ENCODE measurements around the gene SLC17A6.

SLC17A6 gene

GRCh38 chr11:22337596-22338485 lies at the start of gene SLC17A6:
TSS of gene SLC17A6 (plus strand) at chr11:22338381. CDS start at chr11:22338534, 153 bp downstream.
- no peak for DNase-seq (ENCODE audit: low read depth in 2 of 2)

- DNase-seq (ENCODE audit: low read depth in 2 of 2) = no peak
These were observed 35.8 kb upstream of the SLC17A6 start for GRCh38 chr11:22302368-22302767.

- no peak for DNase-seq (ENCODE audit: low read depth in 2 of 2)
These were observed 33.7 kb upstream of the SLC17A6 start for GRCh38 chr11:22304337-22304961.

GRCh38 chr11:22317656-22318055 lies 20.5 kb upstream of the SLC17A6 start:
- DNase-seq (ENCODE audit: low read depth in 2 of 2) = no peak

- DNase-seq (ENCODE audit: low read depth in 2 of 2) = no peak
These were observed 6.4 kb upstream of the SLC17A6 start for GRCh38 chr11:22331771-22332170.

GRCh38 chr11:22336587-22336986 lies 1.6 kb upstream of the SLC17A6 start:
- DNase-seq (ENCODE audit: low read depth in 2 of 2) = no peak

GRCh38 chr11:22339611-22340010 lies 1.4 kb downstream of the SLC17A6 start:
- DNase-seq (ENCODE audit: low read depth in 2 of 2) = no peak

- DNase-seq (ENCODE audit: low read depth in 2 of 2) = no peak
These were observed 2.1 kb downstream of the SLC17A6 start for GRCh38 chr11:22340235-22340634.

GRCh38 chr11:22340701-22341587 lies 2.8 kb downstream of the SLC17A6 start:
- no peak for DNase-seq (ENCODE audit: low read depth in 2 of 2)

- DNase-seq (ENCODE audit: low read depth in 2 of 2) = no peak
These were observed 3.4 kb downstream of the SLC17A6 start for GRCh38 chr11:22341588-22341931.

- no peak for DNase-seq (ENCODE audit: low read depth in 2 of 2)
These were observed 4.2 kb downstream of the SLC17A6 start for GRCh38 chr11:22342211-22343031.

- no peak for DNase-seq (ENCODE audit: low read depth in 2 of 2)
These were observed 4.8 kb downstream of the SLC17A6 start for GRCh38 chr11:22343032-22343324.

GRCh38 chr11:22343371-22344032 lies 5.3 kb downstream of the SLC17A6 start:
- DNase-seq (ENCODE audit: low read depth in 2 of 2) = no peak

GRCh38 chr11:22344081-22344480 lies 5.9 kb downstream of the SLC17A6 start:
- DNase-seq (ENCODE audit: low read depth in 2 of 2) = no peak

- no peak for DNase-seq (ENCODE audit: low read depth in 2 of 2)
These were observed 8.1 kb downstream of the SLC17A6 start for GRCh38 chr11:22346282-22346681.

- no peak for DNase-seq (ENCODE audit: low read depth in 2 of 2)
These were observed 9.8 kb downstream of the SLC17A6 start for GRCh38 chr11:22347857-22348487.

GRCh38 chr11:22349491-22349890 lies 11.3 kb downstream of the SLC17A6 start:
- no peak for DNase-seq (ENCODE audit: low read depth in 2 of 2)

- DNase-seq (ENCODE audit: low read depth in 2 of 2) = no peak
These were observed 21.1 kb downstream of the SLC17A6 start for GRCh38 chr11:22359295-22359694.

GRCh38 chr11:22371160-22371559 lies 33.0 kb downstream of the SLC17A6 start:
- no peak for DNase-seq (ENCODE audit: low read depth in 2 of 2)

GRCh38 chr11:22387126-22387525 lies 48.9 kb downstream of the SLC17A6 start:
- no peak for DNase-seq (ENCODE audit: low read depth in 2 of 2)

All from stimulated activated CD4-positive, alpha-beta T cell treated with anti-CD3 and anti-CD28 coated beads, Interleukin-1b, Interleukin-23, amount 100 ng/mL, for 4 hours (primary cell).